ENCODE measurements around the gene RPRM.
"Not testable (repeated sequence)": the region's sequence is repeated elsewhere in the genome, so short reads cannot be mapped to it uniquely, and the experiment has no call there.

The RPRM gene

DNA sequence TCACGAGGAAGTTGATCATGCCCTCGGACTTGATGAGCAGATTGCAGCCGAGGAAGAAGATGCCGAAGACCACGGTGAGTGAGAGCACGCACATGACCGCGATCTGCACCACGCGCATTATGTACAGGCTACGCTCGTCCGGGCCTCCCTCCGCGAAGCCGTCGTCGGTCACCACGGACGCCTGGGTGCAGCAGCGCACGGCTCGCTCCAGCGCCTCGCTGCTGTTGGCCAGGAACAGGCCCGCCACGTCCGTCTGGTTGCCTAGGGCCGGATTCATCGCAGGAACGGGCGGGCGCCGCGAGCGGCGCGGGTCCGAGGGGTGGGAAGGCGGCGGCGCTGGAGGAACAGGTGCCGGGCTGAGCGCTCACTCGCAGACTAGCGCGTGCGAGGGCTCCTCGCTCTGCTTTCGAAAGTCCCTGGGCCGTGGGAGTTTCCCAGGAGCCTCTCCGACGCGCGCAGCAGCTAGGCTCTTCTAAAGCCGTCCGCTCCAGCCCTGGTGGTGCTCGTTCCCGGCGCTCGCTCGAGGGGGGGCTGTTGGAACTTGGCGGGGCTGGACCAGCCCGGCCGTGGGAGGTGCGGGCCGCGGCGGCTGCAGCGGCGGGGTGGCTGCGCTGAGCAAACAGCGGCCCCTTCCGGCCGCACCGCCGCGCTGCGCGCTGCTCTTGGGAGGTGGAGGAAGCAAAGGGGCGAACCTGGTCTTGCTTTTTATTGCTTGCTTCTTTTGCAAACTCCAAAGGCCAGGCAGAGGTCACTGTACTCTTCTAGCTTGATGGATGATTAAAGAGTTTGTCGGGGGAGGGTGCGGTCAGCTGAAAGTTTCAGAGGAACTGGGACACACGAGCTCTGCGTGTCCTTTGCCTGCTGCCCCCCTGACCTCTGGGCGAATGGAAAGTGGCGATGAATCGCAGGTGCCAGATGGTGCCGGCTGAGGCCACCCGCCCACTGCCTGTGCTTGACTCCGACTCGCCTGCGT lies at the start of gene RPRM:
TSS of gene RPRM (minus strand) at position 474 of the 973 bp plus-strand sequence. CDS start at position 277, 197 bp downstream.
- peak; percentile 28 to 46 for DNase-seq

DNA sequence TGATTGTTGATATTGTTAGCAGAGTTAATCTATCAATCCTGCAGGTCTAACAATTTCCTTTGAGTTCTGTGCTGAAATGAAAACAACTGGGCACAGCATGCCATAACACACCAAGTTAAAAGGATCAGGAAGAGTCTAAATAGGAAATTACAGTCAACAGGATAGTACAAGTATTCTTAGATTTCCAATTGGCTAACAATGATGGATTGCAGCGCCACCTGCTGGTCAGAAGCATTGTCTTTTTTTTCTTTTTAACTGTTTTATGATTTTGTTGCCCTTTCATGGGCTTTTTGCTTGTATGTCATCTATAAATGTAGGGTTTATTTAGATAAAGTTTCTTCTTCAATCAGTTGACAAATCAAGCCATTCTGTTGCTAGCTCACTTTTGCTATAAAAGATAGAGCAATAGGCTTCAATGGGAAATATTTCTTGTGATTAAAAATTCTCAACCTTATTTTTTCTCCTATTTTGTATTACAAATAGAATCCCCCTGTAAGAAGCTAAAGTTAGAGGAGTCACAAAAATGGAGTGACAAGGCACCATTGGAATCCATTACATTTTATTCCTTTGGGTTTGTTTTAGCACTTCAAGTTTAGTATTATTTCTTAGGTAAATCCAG lies 40.8 kb upstream of the RPRM start:
- DNase-seq = peak; percentile 34 to 48

DNA sequence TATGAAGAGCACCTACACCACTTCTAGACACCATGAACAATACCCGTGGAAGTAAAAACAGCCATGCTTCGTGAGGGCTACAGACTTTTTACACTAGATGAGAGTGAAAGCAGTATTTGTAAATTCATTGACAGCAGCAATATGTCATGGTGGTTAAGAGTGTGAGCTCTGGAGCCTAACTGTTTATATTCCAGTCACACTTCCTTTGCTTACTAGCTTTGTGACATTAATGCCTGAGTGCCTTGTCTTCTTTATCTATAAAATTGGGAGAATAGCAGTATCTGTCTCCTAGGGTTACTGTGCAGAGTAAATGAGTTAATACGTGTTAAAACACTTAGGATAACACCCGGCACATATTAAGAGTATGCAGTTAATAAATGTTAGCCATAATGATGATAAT lies 33.8 kb upstream of the RPRM start:
- DNase-seq = no peak

DNA sequence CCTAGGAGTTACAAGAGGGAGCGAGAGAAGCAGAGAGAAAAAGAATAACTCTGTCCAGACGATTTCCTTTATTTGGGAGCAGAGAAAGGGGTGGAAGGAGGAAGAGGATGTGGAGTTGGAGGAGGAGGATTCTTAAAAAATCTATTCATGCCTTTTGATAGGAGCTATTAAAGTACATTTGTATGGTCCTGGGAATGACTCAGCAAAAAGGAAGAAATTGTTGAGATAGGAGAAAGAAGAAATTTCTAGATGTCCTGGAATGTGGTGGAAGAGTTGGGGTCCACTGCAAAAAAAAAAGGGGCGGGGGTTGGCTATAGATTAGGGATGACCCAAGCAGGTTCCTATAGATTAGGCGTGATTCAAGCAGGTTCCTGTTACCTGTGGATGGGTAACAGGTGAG lies 32.4 kb upstream of the RPRM start:
- no peak for DNase-seq

DNA sequence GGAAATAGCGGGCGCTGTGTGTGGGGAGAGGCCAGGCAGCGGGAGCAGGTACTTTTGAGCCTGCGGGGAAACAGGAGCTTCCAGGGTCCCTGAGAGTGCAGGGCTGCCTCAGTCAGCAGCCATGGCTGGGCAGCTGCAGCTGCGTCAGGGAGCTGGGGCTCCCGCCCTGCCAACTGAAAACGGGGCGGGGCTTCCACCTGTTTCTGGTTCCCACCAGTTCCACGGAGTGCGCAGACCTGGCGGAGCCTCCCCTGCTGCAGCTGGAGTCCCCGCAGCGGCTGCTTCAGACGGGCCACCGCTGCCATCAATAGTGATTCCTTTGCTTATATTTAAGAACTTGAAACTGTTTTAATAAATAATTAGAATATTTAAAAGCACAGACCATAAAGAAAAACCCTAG lies 30.6 kb upstream of the RPRM start:
- no peak for DNase-seq

DNA sequence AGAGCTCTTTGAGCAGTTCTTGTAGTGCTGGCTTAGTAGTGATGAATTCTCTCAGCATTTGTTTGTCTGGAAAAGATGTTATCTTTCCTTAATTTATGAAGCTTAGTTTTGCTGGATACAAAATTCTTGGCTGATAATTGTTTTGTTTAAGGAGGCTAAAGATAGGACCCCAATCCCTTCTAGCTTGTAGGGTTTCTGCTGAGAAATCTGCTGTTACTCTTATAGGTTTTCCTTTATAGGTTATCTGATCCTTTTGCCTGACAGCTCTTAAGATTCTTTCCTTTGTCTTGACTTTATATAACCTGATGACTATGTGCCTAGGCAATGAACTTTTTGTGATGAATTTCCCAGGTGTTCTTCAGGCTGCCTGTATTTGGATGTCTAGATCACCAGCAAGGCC lies 27.9 kb upstream of the RPRM start:
- not testable (repeated sequence) for DNase-seq

DNA sequence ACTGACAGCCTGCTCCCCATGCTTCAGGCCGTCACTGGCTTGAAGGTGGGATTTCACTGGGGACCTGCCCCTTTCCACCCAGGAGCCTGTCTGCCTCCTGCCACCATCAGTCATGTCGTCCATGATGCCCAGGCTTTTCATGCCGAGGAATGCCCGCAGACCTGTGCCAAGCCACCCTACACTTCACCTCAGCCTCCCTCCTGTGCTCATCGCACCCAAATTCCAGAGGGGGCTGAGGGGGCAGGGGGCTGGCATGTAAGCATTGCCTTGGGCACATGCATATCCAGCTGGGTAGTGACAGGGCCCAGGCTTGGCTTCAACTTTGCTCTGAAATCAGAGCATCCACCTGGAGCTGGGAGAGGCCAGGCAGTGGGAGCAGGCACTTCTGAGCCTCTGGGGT lies 20.9 kb upstream of the RPRM start:
- no peak for DNase-seq

DNA sequence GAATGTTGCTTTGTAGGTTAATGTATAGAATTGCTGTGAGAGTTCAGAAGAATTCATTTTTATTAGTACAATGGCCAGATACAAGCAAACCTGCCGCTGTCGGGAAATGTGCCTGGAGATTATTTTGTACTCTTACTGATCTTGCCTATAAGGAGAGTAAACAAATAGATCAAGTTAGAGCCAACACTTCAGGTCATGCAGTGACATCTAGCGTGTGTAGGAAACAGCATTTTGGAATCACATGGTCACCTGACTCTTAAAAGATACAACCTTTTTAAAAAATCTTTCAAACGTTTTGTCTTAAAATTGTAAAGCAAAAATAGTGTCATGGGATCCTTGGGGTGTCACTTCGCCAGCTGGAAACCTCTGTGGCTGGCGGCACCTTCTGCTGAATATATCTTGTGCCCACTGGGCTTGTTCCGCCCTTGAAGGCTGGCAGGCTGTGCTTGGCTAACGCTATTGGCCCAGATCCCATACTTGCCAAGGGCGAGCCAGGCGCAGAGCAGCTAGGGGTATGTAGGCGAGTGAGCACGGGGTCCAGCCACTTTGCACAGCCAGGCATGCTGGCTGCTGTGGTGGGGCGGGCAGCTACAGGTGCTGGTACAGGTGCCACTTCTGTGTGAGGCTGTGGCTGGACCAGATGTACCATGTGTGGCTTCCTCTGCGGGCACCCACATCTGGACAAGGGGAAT lies 19.5 kb upstream of the RPRM start:
- no peak for DNase-seq

DNA sequence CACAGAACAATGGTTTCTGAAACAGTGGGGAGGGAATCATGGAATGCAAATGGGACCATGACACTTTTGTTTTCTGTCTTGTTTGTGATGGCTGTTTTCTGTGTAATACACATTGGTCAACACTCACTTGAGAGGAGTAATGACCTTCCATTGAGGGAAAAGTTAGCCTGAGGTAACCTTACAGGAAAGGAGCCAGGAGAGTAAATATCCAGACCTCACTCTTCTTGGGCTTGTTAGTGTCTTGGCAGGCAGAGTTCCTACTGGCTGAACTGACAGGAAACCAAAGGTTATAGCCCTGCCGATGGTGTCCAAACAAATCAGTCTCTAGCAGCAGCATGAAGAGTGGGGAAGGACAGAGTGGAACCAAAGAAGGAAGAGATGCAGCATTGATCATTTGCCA lies 17.2 kb upstream of the RPRM start:
- DNase-seq = no peak

DNA sequence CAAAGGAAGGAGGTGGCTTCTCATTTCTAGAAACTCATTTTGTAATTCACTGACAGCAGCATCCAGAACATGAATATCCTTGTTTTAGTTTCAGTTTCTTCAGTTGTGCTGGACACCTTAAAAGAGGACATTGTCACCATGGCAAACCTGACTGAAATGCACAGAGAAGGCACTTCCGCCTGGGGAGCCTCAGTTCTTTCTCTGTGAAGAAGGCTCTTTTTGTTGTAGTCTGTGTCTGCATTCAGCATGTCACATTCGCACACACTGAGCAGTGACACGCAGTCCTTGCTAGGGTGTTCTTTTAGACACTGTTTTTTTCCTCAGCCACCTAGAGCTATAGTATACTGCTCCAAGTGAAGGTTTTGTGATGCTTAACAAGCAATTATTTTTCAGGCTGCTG lies 9.5 kb upstream of the RPRM start:
- DNase-seq = no peak

DNA sequence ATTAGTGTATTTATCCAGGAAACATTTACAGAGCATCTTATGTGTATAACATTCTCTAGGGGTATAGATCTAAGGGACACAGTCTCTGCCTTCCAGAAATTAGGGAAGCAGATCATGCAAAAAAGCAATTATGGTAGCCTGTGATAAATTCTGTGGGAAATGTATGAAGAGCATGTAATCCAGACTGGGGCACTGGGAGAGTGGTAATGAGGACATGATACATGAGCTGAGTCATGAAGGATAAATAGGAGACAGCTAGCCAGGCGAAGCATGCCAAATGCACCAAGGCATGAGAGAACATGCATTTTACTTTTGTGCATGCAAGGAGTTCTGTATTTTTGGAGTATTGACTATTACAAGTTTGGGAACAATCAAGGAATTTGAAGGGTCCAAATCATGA lies 8.9 kb upstream of the RPRM start:
- no peak for DNase-seq

DNA sequence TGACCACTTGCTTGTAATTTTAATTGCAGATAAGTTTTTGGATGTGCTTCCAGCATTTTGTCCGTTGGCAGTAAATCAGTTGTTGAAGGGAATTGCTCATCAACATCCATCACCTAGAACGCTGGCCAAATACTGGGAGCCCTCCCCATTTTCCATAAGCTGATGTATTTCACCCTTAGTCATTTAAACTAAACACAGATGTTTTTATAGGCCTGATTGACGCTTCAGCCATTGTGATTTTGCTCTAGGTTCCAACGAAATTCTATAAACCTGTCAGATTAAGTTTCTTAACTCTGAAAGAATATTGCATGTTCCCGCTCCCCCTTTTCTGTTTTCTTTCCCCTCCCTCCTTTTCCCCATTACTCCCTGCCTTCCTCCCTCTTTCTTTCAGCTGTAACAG lies 1.0 kb upstream of the RPRM start:
- DNase-seq = no peak

DNA sequence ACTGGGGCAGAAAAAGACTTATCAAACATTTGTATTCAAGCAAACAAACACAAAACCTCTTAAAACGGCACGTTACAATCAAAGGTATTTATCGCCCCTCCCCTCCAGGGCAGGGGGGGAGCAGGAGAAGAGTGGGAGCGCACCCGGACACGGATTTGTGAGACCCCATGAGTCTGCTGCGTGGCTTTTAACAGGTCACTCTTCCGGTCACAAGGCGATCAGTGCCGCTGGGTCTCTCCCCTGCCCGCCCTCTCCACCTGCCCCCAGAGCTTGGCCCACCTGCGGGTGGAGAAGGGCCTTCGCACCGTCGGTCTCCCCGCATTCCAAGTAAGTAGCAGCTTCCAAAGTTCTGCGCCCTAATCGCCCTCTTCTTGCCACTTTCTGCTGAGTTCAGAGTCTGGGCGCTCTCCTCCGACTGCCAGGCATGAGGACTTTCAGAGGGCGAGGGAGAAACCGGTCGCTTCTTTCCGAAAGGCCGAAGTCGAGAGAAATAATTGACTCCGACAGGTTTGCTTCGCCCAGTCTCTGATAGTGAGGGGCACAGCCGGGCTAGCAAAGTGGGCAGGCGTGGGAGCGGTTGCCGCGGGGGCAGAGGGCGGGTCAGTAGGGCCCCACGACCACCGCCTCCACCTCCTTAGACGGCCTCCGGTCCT lies 800 bp downstream of the RPRM start:
- no peak for DNase-seq

DNA sequence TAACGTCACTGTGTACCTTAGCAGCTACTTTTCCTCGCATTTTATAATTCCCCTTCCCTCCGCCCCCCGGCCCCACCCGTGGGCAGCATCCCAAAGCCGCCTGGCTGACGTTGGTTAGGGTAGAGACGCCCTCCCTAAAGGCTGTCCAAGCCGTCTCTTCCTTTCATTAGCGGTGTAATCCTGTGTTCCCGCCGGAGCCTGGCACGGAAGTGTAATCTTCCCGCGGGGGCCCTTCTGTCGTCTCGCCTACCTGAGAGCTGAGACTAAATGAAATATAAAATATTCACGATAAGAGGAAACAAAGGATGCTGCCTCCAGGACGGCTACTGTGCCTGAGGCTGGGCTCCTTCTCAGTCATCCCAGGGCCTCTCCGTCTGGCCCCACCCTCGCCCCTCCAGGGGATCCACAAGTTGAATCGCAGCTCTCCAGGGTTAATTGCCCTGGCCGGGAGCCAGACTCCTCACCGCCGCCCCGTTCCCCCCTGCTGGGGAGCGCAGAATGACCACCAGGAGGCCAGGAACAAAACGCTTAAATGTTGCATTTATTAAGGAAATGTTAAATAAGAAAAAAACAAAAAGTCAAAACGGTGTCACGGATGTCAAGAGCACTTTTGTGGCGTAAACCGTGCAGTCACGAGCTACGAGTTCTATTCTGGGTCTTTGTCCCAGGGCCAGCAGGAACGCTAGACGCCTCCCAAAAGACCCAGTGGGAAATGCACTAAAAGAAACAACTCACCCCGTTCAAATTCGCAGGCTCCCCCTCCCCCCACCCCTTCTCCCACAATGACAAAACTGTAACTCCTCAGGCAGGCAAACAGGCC lies 1.5 kb downstream of the RPRM start:
- no peak for DNase-seq

DNA sequence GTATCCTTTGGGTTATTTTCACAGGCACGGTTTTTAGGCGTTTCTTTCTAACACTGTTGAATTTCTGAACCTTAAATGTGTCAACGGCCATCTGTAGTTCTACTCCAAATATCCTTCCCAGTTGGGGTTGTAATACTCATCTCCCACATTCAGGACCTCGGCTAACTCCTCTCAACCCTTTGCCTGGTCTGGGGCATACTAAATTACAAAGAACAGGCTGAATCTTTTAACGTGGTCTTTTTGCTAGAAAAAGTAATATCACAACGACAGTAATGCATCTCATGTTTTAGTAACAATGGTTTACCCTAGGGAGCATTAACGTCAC lies 2.1 kb downstream of the RPRM start:
- DNase-seq = no peak

DNA sequence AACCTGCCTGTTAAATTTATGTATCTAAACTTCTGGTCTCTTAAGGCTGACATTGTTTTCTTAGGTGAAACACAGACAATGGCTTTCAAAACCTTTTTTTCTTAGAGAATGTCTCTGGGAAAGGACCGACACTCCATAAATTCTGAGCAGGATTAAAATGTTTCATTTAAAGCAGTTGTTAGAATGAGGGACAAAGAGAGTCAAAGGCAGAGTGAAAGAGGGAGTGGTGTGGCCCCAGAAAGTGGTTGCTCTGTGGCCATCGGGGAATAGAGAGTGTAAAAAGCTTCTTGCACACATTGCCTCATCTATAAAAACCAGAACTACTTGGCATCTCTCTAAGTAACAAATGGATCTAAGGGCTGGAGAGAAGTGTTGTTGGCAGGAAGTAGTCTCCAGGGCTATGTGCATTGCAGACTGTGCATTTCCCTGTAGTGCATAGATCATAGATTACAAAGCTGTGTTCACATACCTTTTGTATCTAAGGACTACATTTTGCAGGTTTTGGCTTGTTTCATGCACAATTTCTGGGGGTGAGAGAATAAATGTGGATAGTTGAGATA lies 3.6 kb downstream of the RPRM start:
- DNase-seq = no peak

DNA sequence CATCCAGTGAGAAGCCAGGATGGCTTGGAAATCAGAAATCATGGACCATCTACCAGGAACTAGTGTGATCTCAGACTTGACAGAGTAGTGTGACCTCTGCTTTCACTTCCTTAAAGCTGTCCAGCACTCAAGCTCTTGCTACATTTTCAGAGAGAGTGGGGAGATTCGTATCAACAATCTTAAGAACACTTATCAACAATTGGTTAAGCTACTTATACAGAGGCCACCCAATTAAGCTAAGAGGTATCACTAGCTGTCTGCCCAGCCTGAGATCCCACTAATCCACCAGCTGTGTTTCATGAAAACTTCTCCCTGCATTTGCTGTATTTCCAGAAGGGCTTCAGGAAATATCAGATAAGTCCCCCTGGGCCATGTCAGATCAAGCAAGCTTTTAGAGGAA lies 4.2 kb downstream of the RPRM start:
- no peak for DNase-seq

DNA sequence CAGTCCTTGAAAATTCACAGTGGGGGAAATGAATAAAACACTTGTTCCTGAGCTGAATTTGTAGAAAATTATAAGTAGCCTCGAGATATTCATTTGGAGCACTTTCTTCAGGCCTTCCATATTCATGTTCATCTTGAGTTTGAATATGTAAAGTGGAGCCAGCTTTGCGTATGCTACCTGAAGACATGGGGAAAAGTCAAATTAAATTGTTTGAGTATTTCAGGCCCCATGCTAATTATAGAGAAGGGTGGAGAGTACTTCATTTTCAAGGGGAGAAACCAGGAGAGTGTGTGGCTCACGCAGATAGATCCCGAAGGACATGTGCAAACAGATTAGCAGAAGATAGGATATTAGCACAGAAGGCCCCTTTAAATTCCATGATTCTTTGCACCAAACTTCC lies 7.7 kb downstream of the RPRM start:
- DNase-seq = no peak

DNA sequence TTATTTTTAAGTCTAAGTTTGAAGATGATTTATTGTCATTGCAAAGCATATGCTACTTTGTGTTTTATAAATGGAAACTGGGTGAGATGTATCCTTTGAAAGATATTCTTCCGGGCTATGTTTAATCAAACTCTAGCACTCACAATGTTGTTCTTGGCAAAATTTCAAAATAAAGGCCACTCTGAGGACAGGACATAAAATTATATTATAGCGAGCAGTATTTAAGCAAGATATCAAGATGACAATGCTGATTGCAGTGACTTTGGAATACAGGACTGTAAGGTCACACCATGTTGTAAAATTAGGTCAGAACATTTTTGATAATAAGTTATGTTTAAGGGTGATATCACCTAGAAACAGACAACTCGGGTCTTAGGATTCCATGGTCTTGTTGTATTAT lies 14.2 kb downstream of the RPRM start:
- DNase-seq = no peak

DNA sequence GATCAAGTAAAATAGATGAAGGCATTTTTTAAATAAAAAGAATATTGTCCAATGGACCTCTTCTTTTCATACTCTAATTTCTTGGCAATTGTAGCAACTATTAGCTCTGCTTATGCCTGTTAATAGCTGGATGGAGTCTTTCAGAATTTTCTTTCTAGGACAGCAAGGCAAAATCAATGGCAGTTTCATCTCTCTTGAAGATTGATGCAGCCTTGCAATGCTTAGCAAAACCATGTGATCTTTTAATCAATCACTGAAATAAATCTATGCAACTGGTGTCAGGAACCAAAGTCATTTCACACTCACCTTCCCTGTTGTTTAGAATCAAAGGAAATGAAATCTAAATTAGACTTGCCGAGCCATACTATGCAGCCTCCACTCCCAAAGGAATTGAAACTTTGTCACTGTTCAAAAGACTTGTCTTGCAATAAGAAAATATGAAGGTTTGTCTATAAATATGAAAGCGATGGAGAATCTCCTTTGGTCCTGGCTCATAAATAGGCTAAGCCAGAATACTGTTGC lies 16.2 kb downstream of the RPRM start:
- no peak for DNase-seq

DNA sequence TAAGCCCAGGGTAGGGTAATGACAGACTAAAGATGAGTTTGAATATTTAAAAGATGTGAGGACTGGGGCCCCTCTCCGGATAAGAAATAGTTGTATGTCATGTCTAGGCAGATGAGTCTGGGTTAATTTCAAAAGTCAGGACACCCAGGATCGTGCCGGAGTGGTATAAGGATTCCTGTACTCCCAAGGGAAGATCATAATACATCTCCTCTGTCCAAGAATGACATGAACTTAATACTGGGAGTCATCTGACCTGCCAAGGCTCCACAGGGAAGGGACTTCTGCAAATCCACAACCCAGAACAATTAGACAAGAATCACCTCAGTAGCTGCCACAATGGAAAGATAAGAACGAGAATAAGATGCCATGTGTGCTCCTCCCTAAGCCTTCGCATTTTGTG lies 17.1 kb downstream of the RPRM start:
- DNase-seq = no peak

DNA sequence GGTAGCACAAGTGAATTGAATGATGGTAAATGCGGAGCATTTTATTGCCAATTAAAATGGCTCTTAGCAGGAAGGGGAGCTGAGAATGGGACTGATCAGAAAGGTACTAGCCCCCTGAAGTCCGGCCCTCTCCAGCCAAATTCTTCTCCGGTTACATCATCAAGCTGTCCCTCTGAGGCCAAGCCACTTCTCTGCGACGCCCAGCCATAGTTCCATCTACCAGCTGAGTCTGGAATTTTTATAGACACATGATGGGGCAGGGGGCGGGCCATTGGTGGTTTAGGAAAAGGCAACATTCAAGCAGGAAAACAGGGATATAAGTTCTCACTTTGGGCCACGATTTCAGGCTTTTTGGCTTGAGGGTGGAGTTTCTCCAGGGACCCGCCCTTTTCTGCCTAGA lies 22.7 kb downstream of the RPRM start:
- no peak for DNase-seq
